ENCODE data around the gene LNP1. TPM values are rescaled to one million over a fixed set of nuclear protein-coding genes. Genes with fewer than 3 reads are reported as not detected.

The LNP1 gene
- total and polyA plus RNA-seq, 2 of the 13 experiments (the other 11 are each of a cell fraction or from before 2014, with no cell fraction given) = 3.6 to 7.0 TPM

DNA sequence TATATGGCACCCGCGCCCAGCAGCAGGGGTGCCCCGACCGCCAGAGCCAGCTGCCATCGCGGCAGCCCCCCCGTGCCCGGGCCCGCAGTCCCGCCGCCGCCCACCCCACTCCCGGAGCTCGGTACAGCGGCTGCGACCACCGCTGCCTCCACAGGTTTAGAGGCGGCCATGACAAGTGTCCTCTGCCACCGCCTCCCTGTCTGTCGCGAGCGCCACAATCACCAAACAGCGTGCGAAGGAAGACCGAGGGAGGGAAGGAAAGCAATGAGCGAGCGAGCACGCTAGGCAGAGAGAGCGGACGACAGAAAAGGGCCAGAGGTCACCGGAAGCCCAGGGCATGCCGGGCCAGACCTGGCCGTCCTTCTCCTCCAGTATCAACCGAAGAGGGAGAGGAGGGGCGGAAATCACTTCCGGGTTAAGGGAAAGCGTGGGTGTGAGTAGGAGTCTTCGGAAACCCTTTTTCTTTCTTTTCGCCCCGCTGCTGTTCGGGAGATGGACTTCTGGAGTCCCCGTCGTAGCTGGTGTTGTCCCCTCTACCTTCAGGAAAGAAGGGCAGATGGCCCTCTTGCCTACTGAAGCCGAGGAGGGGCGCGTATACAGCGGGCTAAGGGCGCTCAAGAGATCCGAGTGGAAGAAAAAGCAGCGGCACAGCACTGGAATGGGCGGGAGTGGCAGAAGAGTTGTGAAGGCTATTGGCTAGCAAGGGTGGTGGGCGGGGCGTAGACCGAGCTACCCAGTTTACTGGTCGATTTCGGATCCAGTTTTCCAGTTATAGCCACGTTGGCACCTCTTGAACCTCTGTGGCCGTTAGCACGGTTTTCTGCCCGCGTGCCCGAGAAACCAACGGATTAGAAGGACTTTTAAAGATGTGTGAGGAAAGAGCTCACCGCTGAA lies at the start of gene LNP1, which contains the start of gene TOMM70 (continued):
- no peak for TF ChIP-seq SRSF9 (IDR thresholded peaks at IDR 0.05; ENCODE audit: borderline replicate concordance, insufficient read depth, low read depth, low read length, poor library complexity, severe bottlenecking)
- TF ChIP-seq ZNF101 (CRISPR knock-in tag; IDR thresholded peaks at IDR 0.05; ENCODE audit: borderline replicate concordance, low read depth) = no peak
- TF ChIP-seq CHD2 (IDR thresholded peaks at IDR 0.05; ENCODE audit: low read depth, low read length) = no peak
- TF ChIP-seq ZSCAN29 (CRISPR knock-in tag; conservative IDR thresholded peaks at IDR 0.05) = 0 out of 2 replicates have a peak, but pooled peaks have one; percentile 42
- TF ChIP-seq POLR2AphosphoS5 (IDR thresholded peaks at IDR 0.05; ENCODE audit: low read depth, low read length) = peak; percentile 95
- no peak for TF ChIP-seq ZBTB21 (CRISPR knock-in tag; IDR thresholded peaks at IDR 0.05)
- TF ChIP-seq ZNF263 (CRISPR knock-in tag; IDR thresholded peaks at IDR 0.05) = no peak
- no peak for TF ChIP-seq SSRP1 (CRISPR knock-in tag; IDR thresholded peaks at IDR 0.05)
- peak; percentile 66; the same call in 1 of the 2 replicates for TF ChIP-seq ZSCAN25 (CRISPR knock-in tag; IDR thresholded peaks at IDR 0.05)
- peak; percentile 97 for TF ChIP-seq POLR2G (IDR thresholded peaks at IDR 0.05; ENCODE audit: low read depth, low read length)
- TF ChIP-seq HNRNPL (IDR thresholded peaks at IDR 0.05; ENCODE audit: low read depth, low read length) = no peak
- peak; percentile 29; the same call in 1 of the 2 replicates for TF ChIP-seq ZNF235 (CRISPR knock-in tag; IDR thresholded peaks at IDR 0.05; ENCODE audit: borderline replicate concordance)
- peak; percentile 61 for TF ChIP-seq MED1 (CRISPR knock-in tag; IDR thresholded peaks at IDR 0.05)
- peak; percentile 78 for TF ChIP-seq ZBTB38 (CRISPR knock-in tag; IDR thresholded peaks at IDR 0.05)
- no peak; the same call in 1 of the 2 replicates for TF ChIP-seq IRX3 (CRISPR knock-in tag; IDR thresholded peaks at IDR 0.05; ENCODE audit: borderline replicate concordance, low read depth)
- TF ChIP-seq, protein P1, sequence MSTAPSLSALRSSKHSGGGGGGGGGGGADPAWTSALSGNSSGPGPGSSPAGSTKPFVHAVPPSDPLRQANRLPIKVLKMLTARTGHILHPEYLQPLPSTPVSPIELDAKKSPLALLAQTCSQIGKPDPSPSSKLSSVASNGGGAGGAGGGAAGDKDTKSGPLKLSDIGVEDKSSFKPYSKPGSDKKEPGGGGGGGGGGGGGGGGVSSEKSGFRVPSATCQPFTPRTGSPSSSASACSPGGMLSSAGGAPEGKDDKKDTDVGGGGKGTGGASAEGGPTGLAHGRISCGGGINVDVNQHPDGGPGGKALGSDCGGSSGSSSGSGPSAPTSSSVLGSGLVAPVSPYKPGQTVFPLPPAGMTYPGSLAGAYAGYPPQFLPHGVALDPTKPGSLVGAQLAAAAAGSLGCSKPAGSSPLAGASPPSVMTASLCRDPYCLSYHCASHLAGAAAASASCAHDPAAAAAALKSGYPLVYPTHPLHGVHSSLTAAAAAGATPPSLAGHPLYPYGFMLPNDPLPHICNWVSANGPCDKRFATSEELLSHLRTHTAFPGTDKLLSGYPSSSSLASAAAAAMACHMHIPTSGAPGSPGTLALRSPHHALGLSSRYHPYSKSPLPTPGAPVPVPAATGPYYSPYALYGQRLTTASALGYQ (CRISPR knock-in tag; IDR thresholded peaks at IDR 0.05) = peak; percentile 36; the same call in 1 of the 2 replicates
- no peak for TF ChIP-seq ZNF333 (CRISPR knock-in tag; IDR thresholded peaks at IDR 0.05; ENCODE audit: borderline replicate concordance)
- no peak for TF ChIP-seq REXO4 (CRISPR knock-in tag; IDR thresholded peaks at IDR 0.05; ENCODE audit: borderline replicate concordance)
- peak; percentile 41; the same call in 1 of the 2 replicates for TF ChIP-seq ZNF773 (CRISPR knock-in tag; IDR thresholded peaks at IDR 0.05; ENCODE audit: borderline replicate concordance)
- TF ChIP-seq ZNF83 (CRISPR knock-in tag; IDR thresholded peaks at IDR 0.05; ENCODE audit: borderline replicate concordance) = 0 out of 2 replicates have a peak, but pooled peaks have one; percentile 34
- no peak; the same call in 1 of the 2 replicates for TF ChIP-seq PITX1 (CRISPR knock-in tag; IDR thresholded peaks at IDR 0.05)
- TF ChIP-seq DMAP1 (CRISPR knock-in tag; IDR thresholded peaks at IDR 0.05) = peak; percentile 96
- peak; percentile 76; the same call in 1 of the 2 replicates for TF ChIP-seq ZNF605 (CRISPR knock-in tag; IDR thresholded peaks at IDR 0.05)
- no peak for TF ChIP-seq EZH2 (conservative IDR thresholded peaks at IDR 0.05; ENCODE audit: low read depth, low read length)
- TF ChIP-seq, protein P2, sequence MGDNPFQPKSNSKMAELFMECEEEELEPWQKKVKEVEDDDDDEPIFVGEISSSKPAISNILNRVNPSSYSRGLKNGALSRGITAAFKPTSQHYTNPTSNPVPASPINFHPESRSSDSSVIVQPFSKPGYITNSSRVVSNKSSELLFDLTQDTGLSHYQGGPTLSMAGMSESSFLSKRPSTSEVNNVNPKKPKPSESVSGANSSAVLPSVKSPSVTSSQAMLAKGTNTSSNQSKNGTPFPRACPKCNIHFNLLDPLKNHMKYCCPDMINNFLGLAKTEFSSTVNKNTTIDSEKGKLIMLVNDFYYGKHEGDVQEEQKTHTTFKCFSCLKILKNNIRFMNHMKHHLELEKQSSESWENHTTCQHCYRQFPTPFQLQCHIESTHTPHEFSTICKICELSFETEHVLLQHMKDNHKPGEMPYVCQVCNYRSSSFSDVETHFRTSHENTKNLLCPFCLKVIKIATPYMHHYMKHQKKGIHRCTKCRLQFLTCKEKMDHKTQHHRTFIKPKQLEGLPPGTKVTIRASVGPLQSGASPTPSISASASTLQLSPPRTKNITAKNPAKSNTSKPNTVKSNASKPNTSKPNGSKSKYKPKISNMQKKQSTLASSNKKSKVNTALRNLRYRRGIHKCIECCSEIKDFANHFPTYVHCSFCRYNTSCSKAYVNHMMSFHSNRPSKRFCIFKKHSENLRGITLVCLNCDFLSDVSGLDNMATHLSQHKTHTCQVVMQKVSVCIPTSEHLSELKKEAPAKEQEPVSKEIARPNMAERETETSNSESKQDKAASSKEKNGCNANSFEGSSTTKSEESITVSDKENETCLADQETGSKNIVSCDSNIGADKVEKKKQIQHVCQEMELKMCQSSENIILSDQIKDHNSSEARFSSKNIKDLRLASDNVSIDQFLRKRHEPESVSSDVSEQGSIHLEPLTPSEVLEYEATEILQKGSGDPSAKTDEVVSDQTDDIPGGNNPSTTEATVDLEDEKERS (CRISPR knock-in tag; IDR thresholded peaks at IDR 0.05) = no peak
- no peak for TF ChIP-seq SYNCRIP (IDR thresholded peaks at IDR 0.05; ENCODE audit: insufficient read depth, low read depth, low read length)
